Upper lobe of left lung (tissue), 6 donors: Measurements from ENCODE around the gene P4HTM. TPM values are rescaled to one million over a fixed set of nuclear protein-coding genes. Genes with fewer than 3 reads are reported as not detected.

Experiments
- ATAC-seq, 2 donors: fragments of 200-7000 bp; cut with Tn5 transposase; one replicate each; pipeline ENCODE4 v1.9.1; 2022; ENCODE audit warnings: mild to moderate bottlenecking in 2 of 2, moderate library complexity in 2 of 2; ENCODE audit not compliant: low FRiP score in 2 of 2
- DNase-seq, 2 donors: peaks; one replicate each; pipeline ENCODE4 v3.0.0-alpha.2; 2019 to 2020
- H3K27ac ChIP-seq, 4 donors: fragments of 200-600 bp; sonication (generic); one replicate each; pipeline ENCODE4 v1.5.1; 2016 to 2019
- H3K27me3 ChIP-seq, 4 donors: fragments of 200-600 bp; sonication (generic); one replicate each; pipeline ENCODE4 v1.5.1; 2017 to 2019
- H3K36me3 ChIP-seq, 4 donors: fragments of 200-600 bp; sonication (generic); one replicate each; pipeline ENCODE4 v1.5.1; 2016 to 2019
- H3K4me1 ChIP-seq, 4 donors: fragments of 200-600 bp; sonication (generic); one replicate each; pipeline ENCODE4 v1.5.1; 2018 to 2019
- H3K4me3 ChIP-seq, 4 donors: fragments of 200-600 bp; sonication (generic); one replicate each; pipeline ENCODE4 v1.5.1; 2017 to 2019; ENCODE audit warnings: mild to moderate bottlenecking in 2 of 4, moderate library complexity in 1 of 4
- H3K9me3 ChIP-seq, 4 donors: fragments of 200-600 bp; sonication (generic); one replicate each; pipeline ENCODE4 v1.5.1; 2018 to 2019
- EP300 ChIP-seq, 4 donors: sonication (generic); formaldehyde crosslinking; IDR thresholded peaks; one replicate each; pipeline ENCODE4 v1.5.1; 2017; ENCODE audit warnings: antibody characterized with exemption in 4 of 4, control low read depth in 2 of 4
- POLR2A ChIP-seq, 4 donors: fragments of 450-650 bp; IDR thresholded peaks; one replicate each; pipeline ENCODE4 v1.5.1; 2016 to 2017; ENCODE audit warnings: antibody characterized with exemption in 4 of 4, mild to moderate bottlenecking in 2 of 4
- POLR2AphosphoS5 ChIP-seq, 2 donors: sonication (generic); formaldehyde crosslinking; IDR thresholded peaks; one replicate each; pipeline ENCODE4 v1.5.1; 2017; ENCODE audit warnings: antibody characterized with exemption in 2 of 2
- WGBS, 2 donors: methylation state at CpG; one replicate each; pipeline ENCODE4 v1.1.5; 2017 to 2018; 5-methylcytosine and 5-hydroxymethylcytosine counted together
- total RNA-seq, 6 donors: library from RNA; depleted of rRNA in 4 of 6; stranded (reverse); fragments of >200 nt in 4 of 6; gene quantifications; one replicate each; pipeline versions ENCODE4 v1.1.0 to v1.2.1, GENCODE V29; 2016 to 2021
- TF ChIP-seq, protein P1 (sequence below), 6 experiments: fragments of 450-650 bp in 4 of 6; fragments of 200-600 bp in 2 of 6; sonication (generic) in 2 of 6; IDR thresholded peaks; one replicate each; pipeline ENCODE4 v1.5.1; 2016 to 2019; ENCODE audit warnings: antibody characterized with exemption in 6 of 6
- donor health status: DM: no; HTN: no; CAD: no; lungs with moderate emphysema.
- donor health status: DM: no; HTN: yes; CAD: no; lungs with severe emphysema.

P4HTM gene
- total RNA-seq, 6 donors from 2014 or later: 44.2 to 184 (median 69.9) TPM

DNA sequence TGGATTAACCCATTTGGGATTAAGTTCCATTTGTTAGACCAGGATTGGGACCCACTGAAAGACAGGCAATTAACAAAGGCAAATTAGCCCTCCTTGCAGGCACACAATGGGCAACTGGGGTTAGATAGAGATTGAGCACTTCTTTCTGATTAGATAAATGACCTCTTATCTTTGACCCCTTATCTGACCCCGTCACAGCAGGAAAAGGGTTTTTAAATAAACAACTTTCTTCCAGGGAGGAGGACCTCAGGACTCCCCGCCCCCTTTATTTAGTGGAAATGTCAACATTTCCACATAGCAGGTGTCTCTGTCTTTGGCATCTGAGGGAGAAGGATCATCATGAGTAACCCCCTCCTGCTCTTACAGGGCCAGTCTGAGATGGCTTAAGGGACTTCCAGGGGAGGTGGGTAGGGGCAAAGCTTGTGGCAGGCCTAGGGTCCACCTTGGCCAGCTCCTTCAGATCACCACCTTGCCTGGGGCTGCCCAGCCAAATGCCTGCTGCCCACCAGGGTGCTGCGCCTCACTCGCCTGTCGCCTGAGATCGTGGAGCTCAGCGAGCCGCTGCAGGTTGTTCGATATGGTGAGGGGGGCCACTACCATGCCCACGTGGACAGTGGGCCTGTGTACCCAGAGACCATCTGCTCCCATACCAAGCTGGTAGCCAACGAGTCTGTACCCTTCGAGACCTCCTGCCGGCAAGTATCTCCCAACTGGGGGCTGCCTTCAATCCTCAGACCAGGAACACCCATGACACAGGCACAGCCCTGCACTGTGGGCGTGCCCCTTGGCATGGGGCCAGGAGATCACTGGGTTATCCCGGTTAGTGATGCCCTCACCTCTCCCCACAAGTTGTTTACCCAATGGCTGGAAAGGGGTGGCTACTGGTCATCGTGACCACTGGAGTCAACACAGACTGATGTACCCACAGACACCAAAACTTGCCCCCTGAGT is 14.6 kb downstream of the P4HTM start:
- peaks cover 17 to 30% (median 18%) of the 10 kb centered on the region in 4 donors for H3K4me1 ChIP-seq
- H3K36me3 ChIP-seq: no peaks in the 10 kb centered on the region
- TF ChIP-seq POLR2A (IDR thresholded peaks at IDR 0.05) (no peak), EP300 (IDR thresholded peaks at IDR 0.05) (no peak), POLR2AphosphoS5 (IDR thresholded peaks at IDR 0.05) (no peak)
- TF ChIP-seq, protein P1, sequence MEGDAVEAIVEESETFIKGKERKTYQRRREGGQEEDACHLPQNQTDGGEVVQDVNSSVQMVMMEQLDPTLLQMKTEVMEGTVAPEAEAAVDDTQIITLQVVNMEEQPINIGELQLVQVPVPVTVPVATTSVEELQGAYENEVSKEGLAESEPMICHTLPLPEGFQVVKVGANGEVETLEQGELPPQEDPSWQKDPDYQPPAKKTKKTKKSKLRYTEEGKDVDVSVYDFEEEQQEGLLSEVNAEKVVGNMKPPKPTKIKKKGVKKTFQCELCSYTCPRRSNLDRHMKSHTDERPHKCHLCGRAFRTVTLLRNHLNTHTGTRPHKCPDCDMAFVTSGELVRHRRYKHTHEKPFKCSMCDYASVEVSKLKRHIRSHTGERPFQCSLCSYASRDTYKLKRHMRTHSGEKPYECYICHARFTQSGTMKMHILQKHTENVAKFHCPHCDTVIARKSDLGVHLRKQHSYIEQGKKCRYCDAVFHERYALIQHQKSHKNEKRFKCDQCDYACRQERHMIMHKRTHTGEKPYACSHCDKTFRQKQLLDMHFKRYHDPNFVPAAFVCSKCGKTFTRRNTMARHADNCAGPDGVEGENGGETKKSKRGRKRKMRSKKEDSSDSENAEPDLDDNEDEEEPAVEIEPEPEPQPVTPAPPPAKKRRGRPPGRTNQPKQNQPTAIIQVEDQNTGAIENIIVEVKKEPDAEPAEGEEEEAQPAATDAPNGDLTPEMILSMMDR (IDR thresholded peaks at IDR 0.05): no peak
- no peak for DNase-seq
- H3K9me3 ChIP-seq: no peaks in the 10 kb centered on the region
- H3K4me3 ChIP-seq: no peak overlapping the region
- H3K27ac ChIP-seq: no peak overlapping the region
- no peak for ATAC-seq
- 81 to 85% methylated on average over 8 to 15 of the region's 16 CpGs for WGBS, 2 donors
- no peaks in the 10 kb centered on the region for H3K27me3 ChIP-seq

DNA sequence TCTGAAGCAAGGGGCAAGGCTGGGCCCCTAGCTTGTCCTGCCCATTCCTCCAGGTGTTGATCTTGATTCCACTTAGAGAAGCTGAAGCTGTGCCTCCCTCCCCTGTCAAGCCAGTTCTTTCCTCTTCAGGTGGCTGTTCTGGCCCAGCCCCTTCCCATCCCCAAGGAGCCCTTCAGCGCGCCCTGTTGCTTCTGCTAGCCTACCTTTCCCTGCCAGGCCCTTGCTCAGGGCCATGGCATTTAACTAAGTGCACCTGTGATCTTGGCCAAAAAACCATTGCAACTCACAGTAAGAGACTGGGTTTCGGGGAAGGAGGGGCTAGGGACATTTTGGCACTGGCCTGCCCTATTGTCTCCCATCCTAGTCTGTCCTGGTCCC is 15.3 kb downstream of the P4HTM start:
- no peak overlapping the region for H3K27ac ChIP-seq
- peaks cover 17 to 32% (median 18%) of the 10 kb centered on the region in 4 donors for H3K4me1 ChIP-seq
- no peak overlapping the region for H3K4me3 ChIP-seq
- H3K27me3 ChIP-seq: no peaks in the 10 kb centered on the region
- 93 to 95% methylated on average over 2 to 3 of the region's 3 CpGs for WGBS, 2 donors
- no peak for DNase-seq
- H3K36me3 ChIP-seq: no peaks in the 10 kb centered on the region
- ATAC-seq: no peak
- TF ChIP-seq POLR2AphosphoS5 (IDR thresholded peaks at IDR 0.05) (no peak), EP300 (IDR thresholded peaks at IDR 0.05) (no peak), POLR2A (IDR thresholded peaks at IDR 0.05) (no peak)
- TF ChIP-seq, protein P1 (IDR thresholded peaks at IDR 0.05): no peak
- H3K9me3 ChIP-seq: no peaks in the 10 kb centered on the region

DNA sequence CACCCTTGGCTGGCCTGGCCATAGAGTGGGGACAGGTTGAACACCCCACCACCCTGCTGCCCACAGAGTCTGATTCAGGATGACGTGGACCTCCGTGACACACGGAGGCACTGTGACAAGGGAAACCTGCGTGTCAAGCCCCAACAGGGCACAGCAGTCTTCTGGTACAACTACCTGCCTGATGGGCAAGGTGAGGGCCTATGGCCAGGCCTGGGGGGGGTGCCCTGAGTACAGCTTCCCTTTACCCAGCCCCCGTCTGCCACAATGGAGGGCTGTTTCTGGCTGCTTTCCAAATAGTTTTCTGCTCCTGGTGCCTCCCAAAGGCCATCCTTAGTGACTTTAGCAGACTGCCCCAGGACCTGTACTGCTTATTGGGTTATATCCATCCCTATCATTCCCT is 16.0 kb downstream of the P4HTM start:
- Histone ChIP-seq H3K27ac (peak overlapping the region; percentile 94 to 98 (median 97)), H3K9me3 (no peaks in the 10 kb centered on the region), H3K27me3 (no peaks in the 10 kb centered on the region), H3K36me3 (no peaks in the 10 kb centered on the region), H3K4me3 (peak overlapping the region in 3 of 4 donors; percentile 72 to 98 (median 84)), H3K4me1 (peaks cover 17 to 32% (median 18%) of the 10 kb centered on the region in 4 donors)
- ATAC-seq: no peak
- no peak for DNase-seq
- TF ChIP-seq POLR2A (IDR thresholded peaks at IDR 0.05): no peak
- TF ChIP-seq, protein P1 (IDR thresholded peaks at IDR 0.05): no peak
- TF ChIP-seq POLR2AphosphoS5 (IDR thresholded peaks at IDR 0.05): no peak
- TF ChIP-seq EP300 (IDR thresholded peaks at IDR 0.05): no peak
- 86 to 93% methylated on average over 1 to 5 of the region's 5 CpGs for WGBS, 2 donors

DNA sequence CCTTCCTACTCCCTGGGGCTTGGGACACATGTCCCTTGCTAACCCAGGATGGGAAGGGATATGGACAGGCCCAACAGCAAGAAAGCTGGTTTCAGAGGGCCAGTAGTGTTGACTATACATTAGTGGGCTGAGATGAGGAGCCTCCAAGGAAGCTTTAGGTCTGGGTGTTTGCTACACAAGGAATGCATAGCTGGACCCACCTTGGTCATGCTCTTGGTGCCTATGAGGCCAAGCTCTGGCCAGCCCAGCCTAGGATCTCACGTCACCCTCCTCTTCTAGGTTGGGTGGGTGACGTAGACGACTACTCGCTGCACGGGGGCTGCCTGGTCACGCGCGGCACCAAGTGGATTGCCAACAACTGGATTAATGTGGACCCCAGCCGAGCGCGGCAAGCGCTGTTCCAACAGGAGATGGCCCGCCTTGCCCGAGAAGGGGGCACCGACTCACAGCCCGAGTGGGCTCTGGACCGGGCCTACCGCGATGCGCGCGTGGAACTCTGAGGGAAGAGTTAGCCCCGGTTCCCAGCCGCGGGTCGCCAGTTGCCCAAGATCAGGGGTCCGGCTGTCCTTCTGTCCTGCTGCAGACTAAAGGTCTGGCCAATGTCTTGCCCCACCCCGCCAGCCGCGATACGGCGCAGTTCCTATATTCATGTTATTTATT is 16.5 kb downstream of the P4HTM start:
- no peaks in the 10 kb centered on the region for H3K27me3 ChIP-seq
- TF ChIP-seq, protein P1 (IDR thresholded peaks at IDR 0.05): no peak
- TF ChIP-seq EP300 (IDR thresholded peaks at IDR 0.05): no peak
- TF ChIP-seq POLR2AphosphoS5 (IDR thresholded peaks at IDR 0.05): no peak
- no peak for TF ChIP-seq POLR2A (IDR thresholded peaks at IDR 0.05)
- peak overlapping the region; percentile 94 to 98 (median 97) for H3K27ac ChIP-seq
- no peaks in the 10 kb centered on the region for H3K9me3 ChIP-seq
- H3K36me3 ChIP-seq: peaks cover 0 to 5% (median 2%) of the 10 kb centered on the region in 4 donors
- peak; percentile 50 to 88 for DNase-seq
- WGBS, 2 donors: 0 to 4% methylated on average over 2 to 29 of the region's 32 CpGs
- ATAC-seq: peak; percentile 16 to 34
- peak overlapping the region; percentile 72 to 98 (median 89) for H3K4me3 ChIP-seq
- peaks cover 17 to 32% (median 18%) of the 10 kb centered on the region in 4 donors for H3K4me1 ChIP-seq
